Endothelial cell of umbilical vein (primary cell): ENCODE results near the gene RTN4R. TPM values are rescaled to one million over a fixed set of nuclear protein-coding genes. Genes with fewer than 3 reads are reported as not detected.

Source experiments
- BruUV-seq: library from RNA; stranded (reverse); fragments of 400-500 nt; replicated peaks from 2 replicates; lab custom pipeline; 2021; lab: Mats Ljungman, UMichigan
- CTCF ChIA-PET: fragments of 300-600, 350-600 bp; sonication (Branson Sonifier 250); formaldehyde crosslinking; loops from one replicate; lab custom pipeline; 2021; ENCODE audit warnings: antibody characterized with exemption, inconsistent platforms; lab: Charles Lee
- POLR2A ChIA-PET: fragments of 300-600, 350-600 bp; sonication (Branson Sonifier 250); formaldehyde crosslinking; loops from one replicate; lab custom pipeline; 2021; ENCODE audit warnings: antibody characterized with exemption, inconsistent platforms; lab: Charles Lee
- DNase-seq: peaks from one replicate; pipeline ENCODE4 v3.0.0-alpha.2; 2011; ENCODE audit warnings: low read depth, low spot score
- FAIRE-seq: peaks from 2 replicates; lab custom pipeline; 2011; peaks lifted over from hg19 to GRCh38; lab: Jason Lieb, UNC
- H2AFZ ChIP-seq: 2 replicates; pipeline ENCODE4 v1.6.0; 2012; ENCODE audit warnings: low read depth, low read length, control low read depth, inconsistent platforms
- H3K27ac ChIP-seq: 2 replicates; pipeline ENCODE4 v1.5.1; 2011; ENCODE audit warnings: low read depth, mild to moderate bottlenecking, control low read depth, low read length, moderate library complexity; ENCODE audit not compliant: insufficient read depth
- H3K27me3 ChIP-seq, 2 experiments: 2 replicates each; pipeline versions ENCODE4 v1.6.0 to v1.6.1; 2011; ENCODE audit warnings: low read length in 2 of 2, mixed read lengths in 1 of 2; ENCODE audit not compliant: control insufficient read depth in 2 of 2, insufficient read depth in 2 of 2
- H3K36me3 ChIP-seq, 2 experiments: 2 replicates in 1 of 2; 3 replicates in 1 of 2; pipeline ENCODE4 v1.5.1; 2011; ENCODE audit warnings: low read length in 2 of 2, mild to moderate bottlenecking in 1 of 2, moderate library complexity in 1 of 2; ENCODE audit not compliant: control insufficient read depth in 2 of 2, insufficient read depth in 2 of 2; ENCODE audit errors: extremely low read depth in 1 of 2
- H3K4me1 ChIP-seq: 3 replicates; pipeline ENCODE4 v1.5.1; 2011; ENCODE audit warnings: mild to moderate bottlenecking, low read length; ENCODE audit not compliant: control insufficient read depth, insufficient read depth; ENCODE audit errors: extremely low read depth
- H3K4me2 ChIP-seq: 2 replicates; pipeline ENCODE4 v1.6.1; 2011; ENCODE audit warnings: low read length, control low read depth, mixed read lengths; ENCODE audit not compliant: insufficient read depth
- H3K4me3 ChIP-seq, 3 experiments: fragments of 200-600 bp in 1 of 3; sonication (generic), shearing (Covaris generic) in 1 of 3; replicated peaks in 1 of 3; 2 replicates each; pipeline ENCODE4 v1.5.1; 2011 to 2016; ENCODE audit warnings: control low read depth in 3 of 3, low read length in 3 of 3, mild to moderate bottlenecking in 2 of 3, inconsistent platforms in 1 of 3, low read depth in 1 of 3, moderate library complexity in 1 of 3; ENCODE audit not compliant: insufficient read depth in 1 of 3
- H3K79me2 ChIP-seq: 2 replicates; pipeline ENCODE4 v1.6.0; 2012; ENCODE audit warnings: low read length, inconsistent platforms; ENCODE audit not compliant: control insufficient read depth, insufficient read depth
- H3K9ac ChIP-seq: replicated peaks from 2 replicates; pipeline ENCODE3; 2011; ENCODE audit warnings: low read length, control low read depth; ENCODE audit not compliant: insufficient read depth; ENCODE audit errors: extremely low read depth
- H3K9me1 ChIP-seq: replicated peaks from 3 replicates; pipeline ENCODE4 v1.6.0; 2011; ENCODE audit warnings: mild to moderate bottlenecking, low read length; ENCODE audit not compliant: control insufficient read depth, insufficient read depth; ENCODE audit errors: extremely low read depth
- H3K9me3 ChIP-seq: replicated peaks from 2 replicates; pipeline ENCODE4 v1.5.1; 2012; ENCODE audit warnings: low read length, inconsistent platforms; ENCODE audit not compliant: control insufficient read depth, insufficient read depth
- H4K20me1 ChIP-seq: replicated peaks from 2 replicates; pipeline ENCODE3; 2011; ENCODE audit warnings: mild to moderate bottlenecking, low read length; ENCODE audit not compliant: control insufficient read depth, insufficient read depth; ENCODE audit errors: extremely low read depth
- CTCF ChIP-seq, 2 donors: IDR thresholded peaks; 1 replicate in 1 of 2; 2 replicates in 1 of 2; pipeline ENCODE4 v1.5.1; 2011; ENCODE audit warnings: low read length in 2 of 2, mild to moderate bottlenecking in 2 of 2, moderate library complexity in 2 of 2, control low read depth in 1 of 2, inconsistent platforms in 1 of 2, low read depth in 1 of 2; ENCODE audit not compliant: insufficient read depth in 1 of 2; ENCODE audit errors: extremely low read depth in 1 of 2
- EZH2 ChIP-seq: IDR thresholded peaks from 2 replicates; pipeline ENCODE4 v1.6.1; 2012; ENCODE audit warnings: borderline replicate concordance, low read depth, mild to moderate bottlenecking, moderate library complexity, low read length, inconsistent platforms; ENCODE audit not compliant: severe bottlenecking
- GATA2 ChIP-seq: IDR thresholded peaks from 2 replicates; pipeline ENCODE4 v1.7.0; 2011; ENCODE audit warnings: low read depth, mild to moderate bottlenecking, moderate library complexity, mixed read lengths, low read length; ENCODE audit not compliant: insufficient read length, insufficient read depth
- JUN ChIP-seq: IDR thresholded peaks from 2 replicates; pipeline ENCODE4 v1.6.1; 2011; ENCODE audit warnings: borderline replicate concordance, low read depth; ENCODE audit not compliant: insufficient read length, insufficient read depth
- MAX ChIP-seq: IDR thresholded peaks from 2 replicates; pipeline ENCODE4 v1.6.1; 2011; ENCODE audit not compliant: insufficient read depth, insufficient read length
- MYC ChIP-seq: IDR thresholded peaks from one replicate; pipeline ENCODE4 v1.6.1; 2011; ENCODE audit warnings: mild to moderate bottlenecking, low read depth, low read length
- POLR2A ChIP-seq: IDR thresholded peaks from 2 replicates; pipeline ENCODE4 v1.6.1; 2012; ENCODE audit warnings: low read depth, mild to moderate bottlenecking, control low read depth, low read length
- POLR2AphosphoS5 ChIP-seq: IDR thresholded peaks from 2 replicates; pipeline ENCODE4 v1.6.1; 2012; ENCODE audit warnings: low read depth, mild to moderate bottlenecking, control low read depth, low read length, moderate library complexity; ENCODE audit not compliant: insufficient read depth
- dilution Hi-C: fragments of 300-500 bp; cut with MboI; formaldehyde crosslinking; loops from one replicate; pipeline ENCODE4 v1.15.0; 2019; ENCODE audit warnings: low sequenced_read_pairs; ENCODE audit not compliant: extremely low pct_ligation_motif_present
- intact Hi-C: fragments of 100-400 bp; cut with micrococcal nuclease; formaldehyde crosslinking; loops from one replicate; pipeline ENCODE4 v1.10.0; 2022
- polyA plus RNA-seq, 4 experiments: library from polyadenylated mRNA; depleted of rRNA in 3 of 4; stranded (reverse) in 3 of 4; unstranded in 1 of 4; fragments of >200 nt; gene quantifications; 2 replicates each; pipeline versions ENCODE4 v1.2.1 to v1.2.3, GENCODE V29; 2011 to 2012; ENCODE audit warnings: missing spikeins in 1 of 4
- total RNA-seq: library from RNA; stranded (reverse); gene quantifications from 2 replicates; pipeline ENCODE4 v1.2.3, GENCODE V29; 2021

Gene RTN4R
- total and polyA plus RNA-seq, 2 donors (not counting 3 experiments of a cell fraction or from before 2014, with no cell fraction given): 1.2 to 2.2 TPM

GRCh38 chr22:20240900-20241299, 27.2 kb downstream of the RTN4R start:
- ChIA-PET POLR2A (no interaction called here), CTCF (interaction anchor here (3.5 kb wide), 1 partner anchor 84 kb away, joined by 35 read pairs; no protein-coding TSS in a partner anchor)
- dilution Hi-C loops: no loop called here
- DNase-seq (no peak), FAIRE-seq (no peak)
- H3K9me3 ChIP-seq: no peaks in the 10 kb centered on the region
- TF ChIP-seq MAX (no peak), POLR2A (no peak), CTCF (IDR thresholded peaks at IDR 0.05; ENCODE audit: extremely low read depth in 1 of 2, insufficient read depth in 1 of 2, low read depth in 1 of 2, low read length in 2 of 2) (no peak), JUN (no peak), MYC (no peak), POLR2AphosphoS5 (no peak), GATA2 (no peak), EZH2 (no peak)
- H3K36me3 ChIP-seq: no peaks in the 10 kb centered on the region
- H3K27ac ChIP-seq: no peak overlapping the region
- H4K20me1 ChIP-seq: no peaks in the 10 kb centered on the region
- H3K4me3 ChIP-seq: no peak overlapping the region
- no peak overlapping the region for H3K9ac ChIP-seq
- H2AFZ ChIP-seq: no peak overlapping the region
- intact Hi-C loops: loop anchor here (1.0 kb wide), 1 partner anchor 35 kb away; no protein-coding TSS in a partner anchor
- H3K4me2 ChIP-seq: no peak overlapping the region
- H3K27me3 ChIP-seq: no peaks in the 10 kb centered on the region
- peaks cover 11% of the 10 kb centered on the region for H3K4me1 ChIP-seq
- no TSS peak for BruUV-seq
- no peaks in the 10 kb centered on the region for H3K9me1 ChIP-seq
- no peaks in the 10 kb centered on the region for H3K79me2 ChIP-seq
